H1 (cell line): ENCODE data around the gene INSYN1. TPM values are rescaled to one million over a fixed set of nuclear protein-coding genes. Genes with fewer than 3 reads are reported as not detected.
A peak's percentile ranks its signal among the peaks of the same experiment; 100 is the strongest.

Source experiments
- CTCF ChIA-PET: fragments of 300-600 bp; sonication (Branson Sonifier 250); formaldehyde crosslinking; loops from one replicate; lab custom pipeline; 2021; ENCODE audit not compliant: partially characterized antibody; lab: Charles Lee
- POLR2A ChIA-PET: fragments of 300-600 bp; sonication (Branson Sonifier 250); formaldehyde crosslinking; loops from one replicate; lab custom pipeline; 2021; ENCODE audit warnings: inconsistent platforms; ENCODE audit not compliant: partially characterized antibody; lab: Charles Lee
- DNase-seq, 2 experiments: peaks; one replicate each; pipeline versions ENCODE4 v3.0.0 to v3.0.0-alpha.2; 2010 to 2022; ENCODE audit warnings: low spot score in 2 of 2, low read depth in 1 of 2, mixed read lengths in 1 of 2
- FAIRE-seq: peaks from 2 replicates; lab custom pipeline; 2011; peaks lifted over from hg19 to GRCh38; lab: Jason Lieb, UNC
- H2AFZ ChIP-seq: 2 replicates; pipeline ENCODE4 v1.8.1; 2012; ENCODE audit warnings: low read length, inconsistent platforms
- H2AK5ac ChIP-seq: 2 replicates; pipeline ENCODE4 v1.6.1; 2013; ENCODE audit warnings: low read depth, low read length
- H2BK120ac ChIP-seq: replicated peaks from 2 replicates; pipeline ENCODE3; 2013; ENCODE audit warnings: low read depth, low read length, inconsistent platforms
- H2BK12ac ChIP-seq: 2 replicates; pipeline ENCODE4 v1.6.1; 2013; ENCODE audit warnings: low read depth, low read length
- H2BK15ac ChIP-seq: 2 replicates; pipeline ENCODE4 v1.6.1; 2013; ENCODE audit warnings: low read length
- H2BK20ac ChIP-seq: 2 replicates; pipeline ENCODE4 v1.6.1; 2013; ENCODE audit warnings: low read length
- H2BK5ac ChIP-seq: 2 replicates; pipeline ENCODE4 v1.6.1; 2013; ENCODE audit warnings: low read depth, low read length
- H3K14ac ChIP-seq: 2 replicates; pipeline ENCODE4 v1.6.1; 2013; ENCODE audit warnings: inconsistent platforms; ENCODE audit not compliant: insufficient read length
- H3K18ac ChIP-seq: 2 replicates; pipeline ENCODE4 v1.6.1; 2013; ENCODE audit warnings: low read length; ENCODE audit errors: extremely low read depth
- H3K23ac ChIP-seq: 2 replicates; pipeline ENCODE4 v1.6.1; 2013; ENCODE audit warnings: inconsistent platforms; ENCODE audit not compliant: insufficient read length
- H3K23me2 ChIP-seq: 2 replicates; pipeline ENCODE4 v1.6.1; 2013; ENCODE audit warnings: low read depth, low read length
- H3K27ac ChIP-seq: 2 replicates; pipeline ENCODE4 v1.6.1; 2011; ENCODE audit warnings: low read depth, low read length, inconsistent platforms
- H3K27me3 ChIP-seq, 4 experiments: replicated peaks in 1 of 4; 1 replicate in 1 of 4; 2 replicates in 3 of 4; pipeline versions ENCODE4 v1.6.1 to v1.8.1; 2011 to 2013; ENCODE audit warnings: low read length in 3 of 4, mild to moderate bottlenecking in 3 of 4, inconsistent platforms in 2 of 4, mixed read lengths in 2 of 4, moderate library complexity in 1 of 4; ENCODE audit not compliant: control insufficient read depth in 3 of 4, insufficient read depth in 3 of 4; ENCODE audit errors: extremely low read depth in 1 of 4
- H3K36me3 ChIP-seq, 4 experiments: 2 replicates each; pipeline versions ENCODE4 v1.6.1 to v1.8.1; 2011 to 2013; ENCODE audit warnings: mild to moderate bottlenecking in 4 of 4, low read length in 3 of 4, moderate library complexity in 2 of 4, control low read depth in 1 of 4, inconsistent platforms in 1 of 4; ENCODE audit not compliant: insufficient read depth in 4 of 4, control insufficient read depth in 2 of 4
- H3K4ac ChIP-seq: replicated peaks from 2 replicates; pipeline ENCODE3; 2013; ENCODE audit warnings: low read length, low read depth, mixed read lengths, inconsistent platforms; ENCODE audit not compliant: insufficient read length
- H3K4me1 ChIP-seq, 4 experiments: replicated peaks in 1 of 4; 1 replicate in 1 of 4; 2 replicates in 3 of 4; pipeline versions ENCODE4 v1.6.1 to v1.8.1; 2011 to 2013; ENCODE audit warnings: low read length in 3 of 4, inconsistent platforms in 2 of 4, mixed read lengths in 1 of 4; ENCODE audit not compliant: insufficient read depth in 4 of 4, control insufficient read depth in 3 of 4
- H3K4me2 ChIP-seq, 2 experiments: 2 replicates each; pipeline versions ENCODE4 v1.6.1 to v1.8.1; 2011 to 2013; ENCODE audit warnings: low read depth in 2 of 2, low read length in 2 of 2, control low read depth in 1 of 2, inconsistent platforms in 1 of 2, mild to moderate bottlenecking in 1 of 2; ENCODE audit not compliant: insufficient read depth in 1 of 2
- H3K4me3 ChIP-seq, 4 experiments: fragments of 200-600, 300-600 bp in 1 of 4; sonication (generic), shearing (Covaris generic), sonication (Bioruptor Twin) in 1 of 4; 2 replicates each; pipeline versions ENCODE4 v1.5.1 to v1.8.1; 2011 to 2016; ENCODE audit warnings: low read length in 4 of 4, low read depth in 3 of 4, control low read depth in 2 of 4, inconsistent platforms in 2 of 4, mild to moderate bottlenecking in 2 of 4, mixed read lengths in 1 of 4, moderate library complexity in 1 of 4; ENCODE audit not compliant: insufficient read depth in 2 of 4; ENCODE audit errors: extremely low read depth in 1 of 4
- H3K56ac ChIP-seq: replicated peaks from 2 replicates; pipeline ENCODE3; 2013; ENCODE audit warnings: low read depth, mild to moderate bottlenecking, mixed read lengths, low read length, inconsistent platforms; ENCODE audit not compliant: insufficient read length
- H3K79me1 ChIP-seq: 2 replicates; pipeline ENCODE4 v1.6.1; 2013; ENCODE audit warnings: low read depth, low read length, control low read depth
- H3K79me2 ChIP-seq, 2 experiments: 2 replicates each; pipeline versions ENCODE4 v1.6.1 to v1.8.1; 2012 to 2013; ENCODE audit warnings: low read length in 2 of 2, mild to moderate bottlenecking in 2 of 2, inconsistent platforms in 1 of 2; ENCODE audit not compliant: insufficient read depth in 2 of 2, control insufficient read depth in 1 of 2
- H3K9ac ChIP-seq, 4 experiments: replicated peaks in 1 of 4; 1 replicate in 1 of 4; 2 replicates in 3 of 4; pipeline versions ENCODE4 v1.6.1 to v1.8.1; 2011 to 2013; ENCODE audit warnings: low read depth in 3 of 4, low read length in 3 of 4, control low read depth in 2 of 4, mild to moderate bottlenecking in 2 of 4, moderate library complexity in 2 of 4, inconsistent platforms in 1 of 4; ENCODE audit errors: extremely low read depth in 1 of 4
- H3K9me3 ChIP-seq, 2 experiments: 2 replicates each; pipeline versions ENCODE4 v1.6.1 to v1.8.1; 2012 to 2013; ENCODE audit warnings: mild to moderate bottlenecking in 2 of 2, moderate library complexity in 2 of 2, control low read depth in 1 of 2, inconsistent platforms in 1 of 2, low read depth in 1 of 2, low read length in 1 of 2, mixed read lengths in 1 of 2; ENCODE audit not compliant: insufficient read depth in 2 of 2
- H4K20me1 ChIP-seq, 2 experiments: replicated peaks in 1 of 2; 2 replicates each; pipeline versions ENCODE3 to v1.8.1; 2011 to 2013; ENCODE audit warnings: inconsistent platforms in 2 of 2, low read length in 2 of 2, mild to moderate bottlenecking in 1 of 2; ENCODE audit not compliant: insufficient read depth in 2 of 2, control insufficient read depth in 1 of 2
- H4K5ac ChIP-seq: 2 replicates; pipeline ENCODE4 v1.6.1; 2013; ENCODE audit warnings: low read length, low read depth, mixed read lengths, inconsistent platforms; ENCODE audit not compliant: insufficient read length
- H4K8ac ChIP-seq: 2 replicates; pipeline ENCODE4 v1.8.0; 2013; ENCODE audit warnings: mild to moderate bottlenecking, moderate library complexity, low read length, inconsistent platforms; ENCODE audit not compliant: insufficient read depth; ENCODE audit errors: extremely low read depth
- H4K91ac ChIP-seq: replicated peaks from 2 replicates; pipeline ENCODE3; 2013; ENCODE audit warnings: low read length, mixed read lengths, inconsistent platforms; ENCODE audit not compliant: insufficient read length
- ATF3 ChIP-seq: IDR thresholded peaks from 2 replicates; pipeline ENCODE4 v1.6.1; 2011; ENCODE audit warnings: low read depth, mild to moderate bottlenecking, low read length; ENCODE audit not compliant: insufficient read depth
- CBX8 ChIP-seq: fragments of 300-800, 300-1000 bp; sonication (generic); IDR thresholded peaks from 2 replicates; pipeline ENCODE4 v1.7.1; 2016; ENCODE audit warnings: low read depth, low read length, borderline replicate concordance
- USF2 ChIP-seq: IDR thresholded peaks from 2 replicates; pipeline ENCODE4 v1.6.1; 2011; ENCODE audit warnings: low read length, improper control_type of control experiment
- WGBS, 2 experiments: shearing (Covaris generic) in 1 of 2; methylation state at CpG; one replicate each; pipeline versions ENCODE4 v1.1.6 to v1.1.7; 2013 to 2015; ENCODE audit warnings: low lambda C conversion rate in 2 of 2, mixed read lengths in 2 of 2, inconsistent platforms in 1 of 2, low coverage in 1 of 2, missing lambda C conversion rate in 1 of 2; ENCODE audit not compliant: insufficient replicate concordance in 2 of 2, insufficient coverage in 1 of 2, insufficient read length in 1 of 2; ENCODE audit errors: extremely low coverage in 1 of 2, missing lambda C conversion rate in 1 of 2; 5-methylcytosine and 5-hydroxymethylcytosine counted together
- polyA plus RNA-seq, 7 experiments: library from polyadenylated mRNA; depleted of rRNA in 3 of 7; stranded (reverse) in 5 of 7; unstranded in 2 of 7; fragments of >200 nt in 5 of 7; fragments of 200-250 nt in 2 of 7; gene quantifications; 1 replicate in 5 of 7; 2 replicates in 1 of 7; 4 replicates in 1 of 7; pipeline versions ENCODE4 v1.2.1 to v1.2.3, GENCODE V29; 2011 to 2013; ENCODE audit warnings: missing spikeins in 2 of 7, mixed read lengths in 2 of 7
- total RNA-seq: library from RNA; stranded (reverse); fragmentation: NEBNext Ultra II Directional; extraction: Animal tissue kit (Norgen Biotek cat#: 25700); gene quantifications from 2 replicates; pipeline ENCODE4 v1.2.1, GENCODE V29; 2021

Gene INSYN1
- total and polyA plus RNA-seq, 2 of the 8 experiments (the other 6 are each of a cell fraction or from before 2014, with no cell fraction given), result 7.2 to 10.2 TPM

- CTCF ChIA-PET, result interaction anchor here (0.8 to 1.6 kb wide), 8 partner anchors 8 to 164 kb away, joined by 3 to 5 read pairs (median 4); no protein-coding TSS in a partner anchor
- Histone ChIP-seq H3K9ac (no peak overlapping the region), H2BK20ac (no peak overlapping the region)
These were observed 47.7 kb upstream of the INSYN1 start for GRCh38 chr15:73800662-73801345.

More at GRCh38 chr15:73800662-73801345, 47.7 kb upstream of the INSYN1 start:
- no peaks in the 10 kb centered on the region for H3K79me2 ChIP-seq
- no peak overlapping the region for H2BK12ac ChIP-seq
- H2AK5ac ChIP-seq, result no peak overlapping the region
- no peaks in the 10 kb centered on the region for H3K9me3 ChIP-seq
- H3K27me3 ChIP-seq, result no peaks in the 10 kb centered on the region
- no peak overlapping the region for H4K91ac ChIP-seq
- no peak overlapping the region for H3K4ac ChIP-seq
- H3K23ac ChIP-seq, result no peak overlapping the region
- H3K4me2 ChIP-seq, result no peak overlapping the region
- POLR2A ChIA-PET, result interaction anchor here (0.6 to 2.1 kb wide), 2 partner anchors 13 to 15 kb away, joined by 3 to 5 read pairs; no protein-coding TSS in a partner anchor
- H3K79me1 ChIP-seq, result no peaks in the 10 kb centered on the region
- H3K56ac ChIP-seq, result no peak overlapping the region
- DNase-seq (no peak), FAIRE-seq (no peak)
- H3K23me2 ChIP-seq, result no peaks in the 10 kb centered on the region
- H2AFZ ChIP-seq, result no peak overlapping the region
- H3K4me1 ChIP-seq, result peaks cover 0 to 9% (median under 1%) of the 10 kb centered on the region in 4 experiments; a peak in 3 of 7 replicates
- 86% methylated on average over 11 of the region's 11 CpGs; no CpG with 5 or more reads in 1 of the 2 experiments for WGBS, 2 experiments
- no peak overlapping the region for H4K8ac ChIP-seq
- no peak overlapping the region for H4K5ac ChIP-seq
- H3K36me3 ChIP-seq, result no peaks in the 10 kb centered on the region
- H2BK120ac ChIP-seq, result no peak overlapping the region
- peak overlapping the region; percentile 75; the same call in 1 of the 2 replicates for H2BK5ac ChIP-seq
- peak overlapping the region; percentile 78; the same call in 1 of the 2 replicates for H2BK15ac ChIP-seq
- no peak overlapping the region for H3K4me3 ChIP-seq
- H4K20me1 ChIP-seq, result no peaks in the 10 kb centered on the region
- no peak overlapping the region for H3K27ac ChIP-seq
- no peak overlapping the region for H3K14ac ChIP-seq
- TF ChIP-seq USF2 (no peak), CBX8 (no peak), ATF3 (no peak)
- TF ChIP-seq, all 59 proteins: peak for 0
- H3K18ac ChIP-seq, result no peak overlapping the region
